Ovary (tissue), 3 donors: ENCODE data around the gene PI4KA.

Experiments used
- POLR2A ChIP-seq: fragments of 450-650 bp; IDR thresholded peaks from one replicate; pipeline ENCODE4 v1.6.1; 2017; ENCODE audit warnings: antibody characterized with exemption, mild to moderate bottlenecking, moderate library complexity
- TF ChIP-seq, protein P1 (sequence below), 3 donors: fragments of 450-650 bp in 2 of 3; fragments of 200-600 bp in 1 of 3; IDR thresholded peaks; one replicate each; pipeline versions ENCODE4 v1.5.1 to v1.8.0; 2016 to 2022; ENCODE audit warnings: antibody characterized with exemption in 3 of 3, mild to moderate bottlenecking in 1 of 3
- donor health status: DM: no; HTN: no; CAD: no.

DNA sequence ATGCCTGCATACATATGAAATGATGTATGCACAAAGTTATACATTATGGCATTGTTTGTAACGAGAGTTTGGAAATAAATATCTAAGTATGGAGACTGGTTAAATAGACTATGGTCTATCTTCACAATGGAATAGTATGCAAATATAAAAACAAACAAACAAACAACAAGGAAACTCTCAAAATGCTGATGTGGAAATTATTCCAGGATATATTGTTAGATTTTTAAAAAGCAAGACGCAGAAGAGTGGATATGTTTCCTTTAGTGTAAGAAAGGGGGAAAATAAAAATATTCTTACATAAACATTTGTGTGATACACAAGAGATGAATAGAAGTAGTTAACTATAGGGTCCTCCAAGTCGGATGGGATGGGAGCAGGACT is 47.8 kb upstream of the PI4KA start:
- no peak for TF ChIP-seq POLR2A
- TF ChIP-seq, protein P1, sequence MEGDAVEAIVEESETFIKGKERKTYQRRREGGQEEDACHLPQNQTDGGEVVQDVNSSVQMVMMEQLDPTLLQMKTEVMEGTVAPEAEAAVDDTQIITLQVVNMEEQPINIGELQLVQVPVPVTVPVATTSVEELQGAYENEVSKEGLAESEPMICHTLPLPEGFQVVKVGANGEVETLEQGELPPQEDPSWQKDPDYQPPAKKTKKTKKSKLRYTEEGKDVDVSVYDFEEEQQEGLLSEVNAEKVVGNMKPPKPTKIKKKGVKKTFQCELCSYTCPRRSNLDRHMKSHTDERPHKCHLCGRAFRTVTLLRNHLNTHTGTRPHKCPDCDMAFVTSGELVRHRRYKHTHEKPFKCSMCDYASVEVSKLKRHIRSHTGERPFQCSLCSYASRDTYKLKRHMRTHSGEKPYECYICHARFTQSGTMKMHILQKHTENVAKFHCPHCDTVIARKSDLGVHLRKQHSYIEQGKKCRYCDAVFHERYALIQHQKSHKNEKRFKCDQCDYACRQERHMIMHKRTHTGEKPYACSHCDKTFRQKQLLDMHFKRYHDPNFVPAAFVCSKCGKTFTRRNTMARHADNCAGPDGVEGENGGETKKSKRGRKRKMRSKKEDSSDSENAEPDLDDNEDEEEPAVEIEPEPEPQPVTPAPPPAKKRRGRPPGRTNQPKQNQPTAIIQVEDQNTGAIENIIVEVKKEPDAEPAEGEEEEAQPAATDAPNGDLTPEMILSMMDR (IDR thresholded peaks at IDR 0.05), result no peak
